Fibroblast of lung (primary cell): ENCODE measurements around the gene KCTD20.

ENCODE experiments used
- EZH2 ChIP-seq: IDR thresholded peaks from 2 replicates; pipeline ENCODE4 v1.5.1; 2012; ENCODE audit warnings: low read length, control low read depth, mild to moderate bottlenecking; ENCODE audit errors: missing control alignments
- TF ChIP-seq, protein P1 (sequence below), 2 donors: IDR thresholded peaks in 1 of 2; conservative IDR thresholded peaks in 1 of 2; 1 replicate in 1 of 2; 2 replicates in 1 of 2; pipeline ENCODE4 v1.5.1; 2011 to 2012; ENCODE audit warnings: low read length in 2 of 2, control low read depth in 1 of 2, inconsistent platforms in 1 of 2, low read depth in 1 of 2, mild to moderate bottlenecking in 1 of 2

- TF ChIP-seq, protein P1, sequence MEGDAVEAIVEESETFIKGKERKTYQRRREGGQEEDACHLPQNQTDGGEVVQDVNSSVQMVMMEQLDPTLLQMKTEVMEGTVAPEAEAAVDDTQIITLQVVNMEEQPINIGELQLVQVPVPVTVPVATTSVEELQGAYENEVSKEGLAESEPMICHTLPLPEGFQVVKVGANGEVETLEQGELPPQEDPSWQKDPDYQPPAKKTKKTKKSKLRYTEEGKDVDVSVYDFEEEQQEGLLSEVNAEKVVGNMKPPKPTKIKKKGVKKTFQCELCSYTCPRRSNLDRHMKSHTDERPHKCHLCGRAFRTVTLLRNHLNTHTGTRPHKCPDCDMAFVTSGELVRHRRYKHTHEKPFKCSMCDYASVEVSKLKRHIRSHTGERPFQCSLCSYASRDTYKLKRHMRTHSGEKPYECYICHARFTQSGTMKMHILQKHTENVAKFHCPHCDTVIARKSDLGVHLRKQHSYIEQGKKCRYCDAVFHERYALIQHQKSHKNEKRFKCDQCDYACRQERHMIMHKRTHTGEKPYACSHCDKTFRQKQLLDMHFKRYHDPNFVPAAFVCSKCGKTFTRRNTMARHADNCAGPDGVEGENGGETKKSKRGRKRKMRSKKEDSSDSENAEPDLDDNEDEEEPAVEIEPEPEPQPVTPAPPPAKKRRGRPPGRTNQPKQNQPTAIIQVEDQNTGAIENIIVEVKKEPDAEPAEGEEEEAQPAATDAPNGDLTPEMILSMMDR (conservative IDR thresholded peaks at IDR 0.05 in 1 of 2, IDR thresholded peaks at IDR 0.05 in 1 of 2; ENCODE audit: low read depth in 1 of 2, low read length in 2 of 2) = no peak
- no peak for TF ChIP-seq EZH2
These were observed 61.4 kb downstream of the KCTD20 start for GRCh38 chr6:36504181-36504580.
